HepG2 (cell line): ENCODE data around the gene SIK2. TPM values are rescaled to one million over a fixed set of nuclear protein-coding genes. Genes with fewer than 3 reads are reported as not detected.
A peak's percentile ranks its signal among the peaks of the same experiment; 100 is the strongest.

Experiments
- CBX1 ChIP-seq: IDR thresholded peaks from one replicate; pipeline ENCODE4 v1.6.1; 2016; ENCODE audit warnings: antibody characterized with exemption, low read depth
- CBX5 ChIP-seq: sonication (generic); formaldehyde crosslinking; IDR thresholded peaks from 2 replicates; pipeline ENCODE4 v1.4.0; 2020; ENCODE audit warnings: missing genetic modification reagents, borderline replicate concordance
- HES4 ChIP-seq: sonication (generic); formaldehyde crosslinking; IDR thresholded peaks from 2 replicates; pipeline ENCODE4 v1.9.0; 2021; ENCODE audit warnings: mild to moderate bottlenecking, missing genetic modification reagents, borderline replicate concordance
- HNF4A ChIP-seq: sonication (generic); formaldehyde crosslinking; IDR thresholded peaks from 2 replicates; pipeline ENCODE4 v1.4.0; 2020; ENCODE audit warnings: missing genetic modification reagents
- HNRNPL ChIP-seq: fragments of 200-400 bp; formaldehyde crosslinking; IDR thresholded peaks from 2 replicates; pipeline ENCODE4 v1.6.1; 2017; ENCODE audit warnings: mild to moderate bottlenecking, low read depth, low read length
- HOXA5 ChIP-seq: sonication (generic); formaldehyde crosslinking; IDR thresholded peaks from 2 replicates; pipeline ENCODE4 v1.4.0; 2020; ENCODE audit warnings: missing genetic modification reagents
- ISX ChIP-seq: sonication (generic); formaldehyde crosslinking; conservative IDR thresholded peaks from 2 replicates; pipeline ENCODE4 v1.5.0; 2020; ENCODE audit warnings: missing genetic modification reagents
- MED13 ChIP-seq: sonication (generic); formaldehyde crosslinking; IDR thresholded peaks from 2 replicates; pipeline ENCODE4 v1.5.0; 2020; ENCODE audit warnings: missing genetic modification reagents
- NFIB ChIP-seq: sonication (generic); formaldehyde crosslinking; IDR thresholded peaks from 2 replicates; pipeline ENCODE4 v1.9.0; 2021; ENCODE audit warnings: missing genetic modification reagents, mild to moderate bottlenecking, borderline replicate concordance
- ONECUT2 ChIP-seq: sonication (generic); formaldehyde crosslinking; IDR thresholded peaks from 2 replicates; pipeline ENCODE4 v1.4.0; 2020; ENCODE audit warnings: missing genetic modification reagents
- PHF8 ChIP-seq: sonication (generic); formaldehyde crosslinking; IDR thresholded peaks from 2 replicates; pipeline ENCODE4 v1.5.0; 2020; ENCODE audit warnings: missing genetic modification reagents
- RARG ChIP-seq: sonication (generic); formaldehyde crosslinking; IDR thresholded peaks from 2 replicates; pipeline ENCODE4 v1.4.0; 2020; ENCODE audit warnings: low read depth, mild to moderate bottlenecking, missing genetic modification reagents
- RFXANK ChIP-seq: IDR thresholded peaks from 2 replicates; pipeline ENCODE4 v1.6.1; 2016
- TCF7 ChIP-seq: sonication (generic); IDR thresholded peaks from 2 replicates; pipeline ENCODE4 v1.6.1; 2016; ENCODE audit warnings: antibody characterized with exemption, low read depth
- ZFP1 ChIP-seq: IDR thresholded peaks from 2 replicates; pipeline ENCODE4 v1.6.1; 2016
- ZFP41 ChIP-seq: sonication (generic); formaldehyde crosslinking; IDR thresholded peaks from 2 replicates; pipeline ENCODE4 v1.4.0; 2020; ENCODE audit warnings: mild to moderate bottlenecking, missing genetic modification reagents, borderline replicate concordance
- ZFP90 ChIP-seq: sonication (generic); formaldehyde crosslinking; IDR thresholded peaks from 2 replicates; pipeline ENCODE4 v1.8.0; 2022; ENCODE audit warnings: missing genetic modification reagents, mild to moderate bottlenecking, inconsistent platforms, borderline replicate concordance
- ZFYVE20 ChIP-seq: sonication (generic); formaldehyde crosslinking; IDR thresholded peaks from 2 replicates; pipeline ENCODE4 v1.8.0; 2023; ENCODE audit warnings: low read depth, mild to moderate bottlenecking, moderate library complexity, missing genetic modification reagents, borderline replicate concordance
- ZNF10 ChIP-seq: sonication (generic); formaldehyde crosslinking; IDR thresholded peaks from 2 replicates; pipeline ENCODE4 v1.4.0; 2020; ENCODE audit warnings: mild to moderate bottlenecking, low read depth, missing genetic modification reagents, borderline replicate concordance
- ZNF260 ChIP-seq: sonication (generic); formaldehyde crosslinking; IDR thresholded peaks from 2 replicates; pipeline ENCODE4 v1.4.0; 2020; ENCODE audit warnings: missing genetic modification reagents, low read depth, mild to moderate bottlenecking, borderline replicate concordance
- ZNF414 ChIP-seq: sonication (generic); formaldehyde crosslinking; IDR thresholded peaks from 2 replicates; pipeline ENCODE4 v1.5.0; 2020; ENCODE audit warnings: missing genetic modification reagents
- ZNF564 ChIP-seq: sonication (generic); formaldehyde crosslinking; IDR thresholded peaks from 2 replicates; pipeline ENCODE4 v1.8.1; 2023; ENCODE audit warnings: mild to moderate bottlenecking, missing genetic modification reagents
- polyA plus RNA-seq, 8 experiments: library from polyadenylated mRNA; depleted of rRNA in 3 of 8; stranded (reverse) in 7 of 8; unstranded in 1 of 8; fragments of >200 nt; fragmentation: Illumina TruSeq in 4 of 8; extraction: Trizol in 4 of 8; gene quantifications; 2 replicates each; pipeline versions ENCODE4 v1.2.1 to v1.2.3, GENCODE V29; 2011 to 2016; ENCODE audit warnings: low read depth in 4 of 8, missing spikeins in 1 of 8, mixed read lengths in 1 of 8; ENCODE audit not compliant: insufficient read depth in 1 of 8
- total RNA-seq, 5 experiments: library from RNA; depleted of rRNA; stranded (reverse); fragments of >200 nt; fragmentation: Illumina TruSeq; extraction: Trizol; gene quantifications; 2 replicates each; pipeline ENCODE4 v1.2.3, GENCODE V29; 2016; ENCODE audit warnings: low read depth in 1 of 5
- TF ChIP-seq, protein P1 (sequence below): IDR thresholded peaks from 2 replicates; pipeline ENCODE4 v1.4.0; 2020; ENCODE audit warnings: mild to moderate bottlenecking, missing genetic modification reagents
- TF ChIP-seq, protein P2 (sequence below): fragments of 450-650 bp; IDR thresholded peaks from 2 replicates; pipeline ENCODE4 v1.6.1; 2017; ENCODE audit warnings: mild to moderate bottlenecking

Gene SIK2
- total and polyA plus RNA-seq, 2 of the 13 experiments (the other 11 are each of a cell fraction or from before 2014, with no cell fraction given) = 8.1 to 15.4 TPM

DNA sequence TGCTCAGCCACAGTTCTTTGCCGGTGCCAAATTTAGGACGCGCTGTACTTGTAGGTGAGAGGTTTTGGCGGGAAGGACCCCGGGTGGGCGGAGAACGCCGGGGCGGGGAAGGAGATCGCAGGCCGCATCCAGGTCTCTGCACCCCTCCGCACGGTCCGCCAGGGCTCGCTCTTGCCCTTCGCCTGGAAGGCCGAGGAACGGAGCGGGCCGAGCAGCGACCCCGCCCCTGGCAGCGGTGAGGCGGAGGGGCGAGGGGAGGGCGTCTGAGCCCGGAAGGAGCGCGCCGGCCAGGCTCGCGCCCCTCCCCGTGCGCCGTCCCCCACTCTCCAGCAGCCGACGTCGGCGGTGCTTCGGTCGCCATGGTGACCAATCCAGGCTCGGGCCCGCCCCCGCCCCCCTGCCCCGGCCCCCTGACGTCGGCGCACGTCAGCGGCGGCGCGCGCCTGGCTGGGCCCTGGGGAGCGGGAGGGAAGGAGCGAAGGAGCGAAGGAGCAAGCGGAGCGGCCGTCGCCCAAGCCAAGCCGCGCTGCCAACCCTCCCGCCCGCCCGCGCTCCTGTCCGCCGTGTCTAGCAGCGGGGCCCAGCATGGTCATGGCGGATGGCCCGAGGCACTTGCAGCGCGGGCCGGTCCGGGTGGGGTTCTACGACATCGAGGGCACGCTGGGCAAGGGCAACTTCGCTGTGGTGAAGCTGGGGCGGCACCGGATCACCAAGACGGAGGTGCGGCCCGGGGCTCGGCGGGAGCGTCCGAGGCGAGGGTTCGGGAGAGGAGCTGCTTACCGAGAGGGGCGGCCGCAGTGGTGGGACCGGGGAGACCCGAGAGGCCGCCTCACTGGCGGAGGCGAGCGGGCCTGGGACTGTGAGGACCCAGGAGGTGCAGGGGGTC lies at the start of gene SIK2 (continued):
- TF ChIP-seq ZNF260 (CRISPR knock-in tag) (no peak), CBX5 (CRISPR knock-in tag) (no peak), HOXA5 (CRISPR knock-in tag) (peak; percentile 79), HNF4A (CRISPR knock-in tag) (peak; percentile 37), ZFYVE20 (no peak), ZNF564 (CRISPR knock-in tag) (0 out of 2 replicates have a peak, but pooled peaks have one; percentile 48), ISX (CRISPR knock-in tag) (no peak), NFIB (CRISPR knock-in tag) (no peak), CBX1 (no peak), ZNF10 (CRISPR knock-in tag) (no peak), MED13 (CRISPR knock-in tag) (peak; percentile 76), RARG (CRISPR knock-in tag) (no peak), ONECUT2 (CRISPR knock-in tag) (no peak), ZNF414 (CRISPR knock-in tag) (peak; percentile 78; the same call in 1 of the 2 replicates), PHF8 (CRISPR knock-in tag) (peak; percentile 87), RFXANK (CRISPR knock-in tag) (no peak), ZFP1 (CRISPR knock-in tag) (no peak), HNRNPL (no peak), ZFP41 (CRISPR knock-in tag) (no peak; the same call in 1 of the 2 replicates), HES4 (CRISPR knock-in tag) (no peak), ZFP90 (CRISPR knock-in tag) (no peak), TCF7 (no peak)
- TF ChIP-seq, protein P1, sequence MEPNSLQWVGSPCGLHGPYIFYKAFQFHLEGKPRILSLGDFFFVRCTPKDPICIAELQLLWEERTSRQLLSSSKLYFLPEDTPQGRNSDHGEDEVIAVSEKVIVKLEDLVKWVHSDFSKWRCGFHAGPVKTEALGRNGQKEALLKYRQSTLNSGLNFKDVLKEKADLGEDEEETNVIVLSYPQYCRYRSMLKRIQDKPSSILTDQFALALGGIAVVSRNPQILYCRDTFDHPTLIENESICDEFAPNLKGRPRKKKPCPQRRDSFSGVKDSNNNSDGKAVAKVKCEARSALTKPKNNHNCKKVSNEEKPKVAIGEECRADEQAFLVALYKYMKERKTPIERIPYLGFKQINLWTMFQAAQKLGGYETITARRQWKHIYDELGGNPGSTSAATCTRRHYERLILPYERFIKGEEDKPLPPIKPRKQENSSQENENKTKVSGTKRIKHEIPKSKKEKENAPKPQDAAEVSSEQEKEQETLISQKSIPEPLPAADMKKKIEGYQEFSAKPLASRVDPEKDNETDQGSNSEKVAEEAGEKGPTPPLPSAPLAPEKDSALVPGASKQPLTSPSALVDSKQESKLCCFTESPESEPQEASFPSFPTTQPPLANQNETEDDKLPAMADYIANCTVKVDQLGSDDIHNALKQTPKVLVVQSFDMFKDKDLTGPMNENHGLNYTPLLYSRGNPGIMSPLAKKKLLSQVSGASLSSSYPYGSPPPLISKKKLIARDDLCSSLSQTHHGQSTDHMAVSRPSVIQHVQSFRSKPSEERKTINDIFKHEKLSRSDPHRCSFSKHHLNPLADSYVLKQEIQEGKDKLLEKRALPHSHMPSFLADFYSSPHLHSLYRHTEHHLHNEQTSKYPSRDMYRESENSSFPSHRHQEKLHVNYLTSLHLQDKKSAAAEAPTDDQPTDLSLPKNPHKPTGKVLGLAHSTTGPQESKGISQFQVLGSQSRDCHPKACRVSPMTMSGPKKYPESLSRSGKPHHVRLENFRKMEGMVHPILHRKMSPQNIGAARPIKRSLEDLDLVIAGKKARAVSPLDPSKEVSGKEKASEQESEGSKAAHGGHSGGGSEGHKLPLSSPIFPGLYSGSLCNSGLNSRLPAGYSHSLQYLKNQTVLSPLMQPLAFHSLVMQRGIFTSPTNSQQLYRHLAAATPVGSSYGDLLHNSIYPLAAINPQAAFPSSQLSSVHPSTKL = peak; percentile 85
- TF ChIP-seq, protein P2, sequence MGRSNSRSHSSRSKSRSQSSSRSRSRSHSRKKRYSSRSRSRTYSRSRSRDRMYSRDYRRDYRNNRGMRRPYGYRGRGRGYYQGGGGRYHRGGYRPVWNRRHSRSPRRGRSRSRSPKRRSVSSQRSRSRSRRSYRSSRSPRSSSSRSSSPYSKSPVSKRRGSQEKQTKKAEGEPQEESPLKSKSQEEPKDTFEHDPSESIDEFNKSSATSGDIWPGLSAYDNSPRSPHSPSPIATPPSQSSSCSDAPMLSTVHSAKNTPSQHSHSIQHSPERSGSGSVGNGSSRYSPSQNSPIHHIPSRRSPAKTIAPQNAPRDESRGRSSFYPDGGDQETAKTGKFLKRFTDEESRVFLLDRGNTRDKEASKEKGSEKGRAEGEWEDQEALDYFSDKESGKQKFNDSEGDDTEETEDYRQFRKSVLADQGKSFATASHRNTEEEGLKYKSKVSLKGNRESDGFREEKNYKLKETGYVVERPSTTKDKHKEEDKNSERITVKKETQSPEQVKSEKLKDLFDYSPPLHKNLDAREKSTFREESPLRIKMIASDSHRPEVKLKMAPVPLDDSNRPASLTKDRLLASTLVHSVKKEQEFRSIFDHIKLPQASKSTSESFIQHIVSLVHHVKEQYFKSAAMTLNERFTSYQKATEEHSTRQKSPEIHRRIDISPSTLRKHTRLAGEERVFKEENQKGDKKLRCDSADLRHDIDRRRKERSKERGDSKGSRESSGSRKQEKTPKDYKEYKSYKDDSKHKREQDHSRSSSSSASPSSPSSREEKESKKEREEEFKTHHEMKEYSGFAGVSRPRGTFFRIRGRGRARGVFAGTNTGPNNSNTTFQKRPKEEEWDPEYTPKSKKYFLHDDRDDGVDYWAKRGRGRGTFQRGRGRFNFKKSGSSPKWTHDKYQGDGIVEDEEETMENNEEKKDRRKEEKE = no peak
